Pancreas (tissue), 10 donors: Measurements from ENCODE around the gene SYNE3. TPM values are rescaled to one million over a fixed set of nuclear protein-coding genes. Genes with fewer than 3 reads are reported as not detected.

Experiments used
- ATAC-seq, 4 donors: fragments of 200-7000 bp; cut with Tn5 transposase; one replicate each; pipeline versions ENCODE4 v1.8.0 to v1.9.1; 2020; ENCODE audit warnings: mild to moderate bottlenecking in 4 of 4, moderate library complexity in 4 of 4
- DNase-seq, 6 donors: peaks; one replicate each; pipeline ENCODE4 v3.0.0-alpha.2; 2020
- FAIRE-seq: peaks from 2 replicates; lab custom pipeline; 2012; peaks lifted over from hg19 to GRCh38; lab: Jason Lieb, UNC
- H3K27ac ChIP-seq, 4 donors: fragments of 200-600 bp; sonication (generic); 1 replicate in 3 of 4; 2 replicates in 1 of 4; pipeline versions ENCODE4 v1.5.0 to v1.8.0; 2020
- H3K27me3 ChIP-seq, 4 donors: fragments of 200-600 bp; one replicate each; pipeline ENCODE4 v1.8.0; 2021
- H3K36me3 ChIP-seq, 3 donors: fragments of 200-600 bp; sonication (generic) in 1 of 3; one replicate each; pipeline versions ENCODE4 v1.5.0 to v1.8.0; 2020 to 2021
- H3K4me1 ChIP-seq, 3 donors: fragments of 200-600 bp; one replicate each; pipeline ENCODE4 v1.8.0; 2021
- H3K4me3 ChIP-seq, 4 donors: fragments of 200-600 bp; sonication (generic) in 2 of 4; one replicate each; pipeline versions ENCODE4 v1.5.0 to v1.8.0; 2020 to 2021
- H3K9me3 ChIP-seq, 4 donors: fragments of 200-600 bp; one replicate each; pipeline ENCODE4 v1.8.0; 2021
- WGBS, 2 donors: extraction: QIAGEN DNeasy Blood & Tissue Kit; methylation state at CpG; one replicate each; pipeline ENCODE4 v1.1.7; 2013; 5-methylcytosine and 5-hydroxymethylcytosine counted together
- intact Hi-C, 3 donors: fragments of 100-400 bp; cut with DNase I; formaldehyde crosslinking; loops; one replicate each; pipeline versions ENCODE4 v1.11.1 to v1.14.2; 2022
- polyA plus RNA-seq, 2 donors: library from polyadenylated mRNA; stranded (reverse); fragments of 200-250 nt; gene quantifications; one replicate each; pipeline ENCODE4 v1.2.3, GENCODE V29; 2013
- total RNA-seq, 6 donors: library from RNA; stranded (reverse); fragmentation: NEBNext Ultra II Directional in 4 of 6; extraction: Animal tissue kit (Norgen Biotek cat#: 25700) in 4 of 6; gene quantifications; one replicate each; pipeline versions ENCODE4 v1.2.1 to v1.2.4, GENCODE V29; 2021 to 2023
- TF ChIP-seq, protein P1 (sequence below), 4 donors: fragments of 200-600 bp; sonication (generic) in 3 of 4; IDR thresholded peaks; one replicate each; pipeline versions ENCODE4 v1.5.0 to v1.8.0; 2021; ENCODE audit warnings: antibody characterized with exemption in 4 of 4
- donor health status: healthy with polysubstance abuse.
- donor health status: DM: no; HTN: no; CAD: no; lungs with moderate emphysema.
- donor health status: DM: no; HTN: no; CAD: no.
- donor health status: control.
- donor health status: control.
- donor health status: Bipolar disorder and iron deficiency.
- donor health status: DM: yes; HTN: yes; CAD: no.
- donor health status: DM: no; HTN: no; CAD: no.
- donor health status: DM: no; HTN: no; CAD: no.
- donor health status: DM: yes; HTN: yes; CAD: no.

SYNE3 gene
- total and polyA plus RNA-seq, 8 donors, result 0.54 to 4.5 (median 2.0) TPM

DNA sequence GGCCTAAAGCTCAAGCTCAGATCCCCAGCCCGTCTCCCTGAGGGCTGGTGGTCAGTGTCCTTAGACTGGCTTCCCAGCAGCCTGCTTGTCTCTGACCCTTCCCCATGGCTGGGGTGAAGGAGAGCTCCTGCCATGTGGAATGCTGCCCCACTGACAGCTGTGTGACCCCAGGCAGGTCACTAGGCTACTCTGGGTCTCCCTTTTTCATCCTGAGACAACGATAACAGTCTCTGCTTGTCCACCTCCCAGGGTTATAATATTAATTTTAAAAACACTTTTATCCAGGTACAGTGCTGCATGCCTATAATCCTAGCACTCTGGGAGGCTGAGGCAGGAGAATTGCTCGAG lies 47.3 kb downstream of the SYNE3 start:
- WGBS, 2 donors, result 69 to 75% methylated on average over 3 of the region's 3 CpGs
- Histone ChIP-seq H3K27me3 (no peaks in the 10 kb centered on the region), H3K9me3 (no peaks in the 10 kb centered on the region), H3K4me3 (no peak overlapping the region), H3K4me1 (no peaks in the 10 kb centered on the region), H3K36me3 (no peaks in the 10 kb centered on the region), H3K27ac (no peak overlapping the region)
- ATAC-seq (no peak), FAIRE-seq (no peak), DNase-seq (no peak)
- TF ChIP-seq, protein P1, sequence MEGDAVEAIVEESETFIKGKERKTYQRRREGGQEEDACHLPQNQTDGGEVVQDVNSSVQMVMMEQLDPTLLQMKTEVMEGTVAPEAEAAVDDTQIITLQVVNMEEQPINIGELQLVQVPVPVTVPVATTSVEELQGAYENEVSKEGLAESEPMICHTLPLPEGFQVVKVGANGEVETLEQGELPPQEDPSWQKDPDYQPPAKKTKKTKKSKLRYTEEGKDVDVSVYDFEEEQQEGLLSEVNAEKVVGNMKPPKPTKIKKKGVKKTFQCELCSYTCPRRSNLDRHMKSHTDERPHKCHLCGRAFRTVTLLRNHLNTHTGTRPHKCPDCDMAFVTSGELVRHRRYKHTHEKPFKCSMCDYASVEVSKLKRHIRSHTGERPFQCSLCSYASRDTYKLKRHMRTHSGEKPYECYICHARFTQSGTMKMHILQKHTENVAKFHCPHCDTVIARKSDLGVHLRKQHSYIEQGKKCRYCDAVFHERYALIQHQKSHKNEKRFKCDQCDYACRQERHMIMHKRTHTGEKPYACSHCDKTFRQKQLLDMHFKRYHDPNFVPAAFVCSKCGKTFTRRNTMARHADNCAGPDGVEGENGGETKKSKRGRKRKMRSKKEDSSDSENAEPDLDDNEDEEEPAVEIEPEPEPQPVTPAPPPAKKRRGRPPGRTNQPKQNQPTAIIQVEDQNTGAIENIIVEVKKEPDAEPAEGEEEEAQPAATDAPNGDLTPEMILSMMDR (IDR thresholded peaks at IDR 0.05), result no peak
- intact Hi-C loops, result no loop called here

DNA sequence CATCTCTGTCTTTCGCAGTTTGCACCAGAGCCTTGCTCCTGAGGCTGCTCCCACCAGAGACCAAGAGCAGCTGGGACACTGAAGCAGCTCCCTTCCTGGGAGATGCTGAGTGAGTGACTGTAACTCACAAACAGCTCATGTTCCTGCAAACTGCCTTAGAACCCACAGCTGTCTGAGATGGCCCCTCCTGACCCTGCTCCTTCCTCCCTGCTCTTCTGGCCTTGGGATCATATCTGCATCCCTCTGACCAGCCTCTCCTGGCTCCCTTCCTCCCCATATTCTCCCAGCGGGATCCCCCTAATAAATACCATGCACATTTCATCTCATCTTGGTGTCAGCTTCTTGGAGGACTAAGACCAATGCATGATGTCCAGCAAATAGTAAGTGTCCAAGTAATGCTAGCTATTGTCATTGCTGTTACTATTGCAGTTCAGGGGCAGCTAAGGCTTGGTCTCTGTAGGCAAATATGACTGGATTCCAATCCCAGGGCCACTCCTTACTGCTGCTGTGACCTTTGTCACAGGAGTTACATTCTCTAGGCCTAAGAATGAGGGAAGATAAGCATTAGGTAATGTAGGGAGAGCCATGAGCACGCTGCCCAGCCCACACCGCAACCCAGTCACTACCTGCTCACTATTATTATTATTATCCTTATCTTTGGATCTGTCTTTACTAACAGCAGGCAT lies 47.9 kb downstream of the SYNE3 start:
- 83 to 90% methylated on average over 4 of the region's 4 CpGs for WGBS, 2 donors
- H3K4me1 ChIP-seq, result no peaks in the 10 kb centered on the region
- H3K27me3 ChIP-seq, result no peaks in the 10 kb centered on the region
- TF ChIP-seq, protein P1 (IDR thresholded peaks at IDR 0.05), result no peak
- FAIRE-seq (no peak), ATAC-seq (peak in 3 of 4 donors; percentile 24 to 66 (median 49)), DNase-seq (no peak)
- no peaks in the 10 kb centered on the region for H3K36me3 ChIP-seq
- no peak overlapping the region for H3K4me3 ChIP-seq
- H3K27ac ChIP-seq, result no peak overlapping the region
- no peaks in the 10 kb centered on the region for H3K9me3 ChIP-seq
- intact Hi-C loops, result no loop called here

DNA sequence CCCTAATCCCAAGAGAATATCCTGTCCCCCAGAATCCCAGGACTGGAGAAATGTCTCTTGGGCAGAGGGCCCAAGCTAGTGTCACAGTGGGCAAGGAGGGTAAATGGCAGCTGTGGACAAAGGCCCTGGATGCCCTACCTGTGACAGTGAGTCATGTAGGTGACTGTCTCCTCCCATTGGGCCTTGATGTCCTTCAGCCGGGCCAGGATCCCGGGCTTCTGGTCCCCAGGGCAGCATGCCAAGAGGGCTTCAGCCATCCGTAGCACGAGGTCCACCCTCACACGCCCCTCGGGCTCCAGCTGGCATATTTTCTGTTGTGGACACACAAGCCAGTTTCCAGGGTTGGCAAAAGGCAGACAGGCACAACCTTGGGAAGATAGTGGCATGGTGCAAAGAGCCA lies 48.8 kb downstream of the SYNE3 start:
- no peak for FAIRE-seq
- ATAC-seq, result no peak
- intact Hi-C loops, result no loop called here
- Histone ChIP-seq H3K27me3 (no peaks in the 10 kb centered on the region), H3K4me3 (no peak overlapping the region), H3K9me3 (no peaks in the 10 kb centered on the region), H3K4me1 (no peaks in the 10 kb centered on the region), H3K27ac (no peak overlapping the region), H3K36me3 (no peaks in the 10 kb centered on the region)
- WGBS, 2 donors, result 32% methylated on average over 6 of the region's 6 CpGs
- TF ChIP-seq, protein P1 (IDR thresholded peaks at IDR 0.05), result no peak
- DNase-seq, result peak in 2 of 6 donors; percentile 35 to 48

DNA sequence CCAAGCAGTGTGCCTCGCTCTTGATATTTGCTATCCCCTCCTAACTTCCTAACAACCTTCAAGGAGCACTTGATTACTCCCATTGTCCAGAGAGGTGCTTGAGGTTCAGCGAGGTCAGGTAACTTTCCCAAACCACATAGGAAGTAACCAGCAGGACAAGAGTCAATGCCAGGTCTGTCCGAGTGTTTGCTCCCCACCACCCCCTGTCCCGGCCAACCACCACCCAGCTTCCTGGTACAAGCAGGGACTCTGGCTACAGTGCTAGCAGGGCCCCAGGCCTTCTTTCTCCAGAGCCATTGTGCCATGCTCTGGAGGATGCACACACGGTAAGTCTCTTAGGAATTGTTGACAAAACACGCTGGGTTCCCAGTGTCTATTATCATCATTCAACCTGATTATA lies 49.2 kb downstream of the SYNE3 start:
- no peak for DNase-seq
- H3K36me3 ChIP-seq, result no peaks in the 10 kb centered on the region
- no peaks in the 10 kb centered on the region for H3K9me3 ChIP-seq
- no peak for ATAC-seq
- TF ChIP-seq, protein P1 (IDR thresholded peaks at IDR 0.05), result no peak
- H3K27ac ChIP-seq, result no peak overlapping the region
- no peak overlapping the region for H3K4me3 ChIP-seq
- no peaks in the 10 kb centered on the region for H3K4me1 ChIP-seq
- H3K27me3 ChIP-seq, result no peaks in the 10 kb centered on the region
- 87 to 90% methylated on average over 6 of the region's 6 CpGs for WGBS, 2 donors
- intact Hi-C loops, result no loop called here
- FAIRE-seq, result no peak

Other genes with a start within 250 kb of the SYNE3 start
- 10 to 100 TPM; 50.0 to 78.1 (median 68.2) TPM for gene CLMN, start 196.7 kb downstream of the SYNE3 start, total RNA-seq
- 10 to 100 TPM; 17.4 to 21.3 TPM for gene CLMN, start 196.7 kb downstream of the SYNE3 start, polyA plus RNA-seq
- 10 to 100 TPM in 4 of 6 donors, 1 to 10 TPM in 2; 8.8 to 16.6 (median 12.8) TPM for gene GLRX5, start 18.4 kb upstream of the SYNE3 start, total RNA-seq
- 10 to 100 TPM; 15.1 to 22.9 TPM for gene GLRX5, start 18.4 kb upstream of the SYNE3 start, polyA plus RNA-seq
- not detected for gene TCL1B, start 169.8 kb upstream of the SYNE3 start, total RNA-seq
- not detected for gene TCL1B, start 169.8 kb upstream of the SYNE3 start, polyA plus RNA-seq
- under 1 TPM in 1 of 6 donors, not detected in 5; 0.16 TPM for gene TCL1A, start 197.5 kb upstream of the SYNE3 start, total RNA-seq
- gene TCL1A, start 197.5 kb upstream of the SYNE3 start, polyA plus RNA-seq, result under 1 TPM in 1 of 2 donors, not detected in 1; 0.09 TPM